GM21737 (cell line): ENCODE results near the gene LRRC7.
"Not testable (repeated sequence)": the region's sequence is repeated elsewhere in the genome, so short reads cannot be mapped to it uniquely, and the experiment has no call there.

Source experiments
- ATAC-seq: cut with Tn5 transposase; IDR thresholded peaks from one replicate; pipeline ENCODE4 v1.9.1; 2021; ENCODE audit warnings: mild to moderate bottlenecking, moderate library complexity; ENCODE audit not compliant: unreplicated experiment

Gene LRRC7

GRCh38 chr1:69862906-69863305 lies 295.2 kb downstream of the LRRC7 start:
- ATAC-seq = no peak

- no peak for ATAC-seq
These were observed 296.0 kb downstream of the LRRC7 start for GRCh38 chr1:69863704-69864103.

GRCh38 chr1:69871412-69871811 lies 303.7 kb downstream of the LRRC7 start:
- ATAC-seq = no peak

DNA sequence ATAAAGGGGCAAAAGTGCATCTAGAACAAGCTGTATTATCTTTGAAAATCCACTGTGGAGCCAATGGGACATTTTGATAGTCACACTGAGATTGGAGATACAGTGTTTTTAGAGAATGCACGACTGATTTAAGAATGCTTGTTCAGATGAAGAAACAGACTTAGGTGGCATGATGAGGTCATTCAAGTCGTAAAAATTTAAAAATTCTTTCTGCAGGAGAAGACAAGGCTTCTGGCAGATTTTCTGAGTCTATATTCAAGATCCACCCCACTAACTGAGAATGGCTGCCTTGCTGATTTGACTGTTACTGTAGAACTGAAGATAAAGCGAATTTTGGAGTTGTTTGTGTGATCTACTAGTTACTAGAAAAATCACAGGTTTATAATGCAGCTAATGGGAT lies 310.6 kb downstream of the LRRC7 start:
- ATAC-seq = no peak

GRCh38 chr1:69888016-69888415 lies 320.3 kb downstream of the LRRC7 start:
- ATAC-seq = not testable (repeated sequence)

DNA sequence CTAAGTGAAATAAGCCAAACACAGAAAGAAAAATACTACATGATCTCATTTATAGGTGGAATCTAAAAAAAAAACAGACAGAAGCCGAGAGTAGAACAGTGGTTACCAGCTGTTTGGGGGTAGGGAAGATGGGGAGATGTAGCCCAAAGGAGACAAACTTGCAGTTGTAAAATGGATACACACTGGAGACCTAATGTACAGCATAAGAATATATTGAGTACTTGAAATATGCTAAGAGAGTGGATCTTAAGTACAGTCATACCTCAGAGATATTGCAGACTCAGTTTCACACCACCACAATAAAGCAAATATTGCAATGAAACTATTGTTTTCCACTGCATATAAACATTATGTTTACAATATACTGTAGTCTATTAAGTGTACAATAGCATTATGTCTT lies 320.9 kb downstream of the LRRC7 start:
- no peak for ATAC-seq

DNA sequence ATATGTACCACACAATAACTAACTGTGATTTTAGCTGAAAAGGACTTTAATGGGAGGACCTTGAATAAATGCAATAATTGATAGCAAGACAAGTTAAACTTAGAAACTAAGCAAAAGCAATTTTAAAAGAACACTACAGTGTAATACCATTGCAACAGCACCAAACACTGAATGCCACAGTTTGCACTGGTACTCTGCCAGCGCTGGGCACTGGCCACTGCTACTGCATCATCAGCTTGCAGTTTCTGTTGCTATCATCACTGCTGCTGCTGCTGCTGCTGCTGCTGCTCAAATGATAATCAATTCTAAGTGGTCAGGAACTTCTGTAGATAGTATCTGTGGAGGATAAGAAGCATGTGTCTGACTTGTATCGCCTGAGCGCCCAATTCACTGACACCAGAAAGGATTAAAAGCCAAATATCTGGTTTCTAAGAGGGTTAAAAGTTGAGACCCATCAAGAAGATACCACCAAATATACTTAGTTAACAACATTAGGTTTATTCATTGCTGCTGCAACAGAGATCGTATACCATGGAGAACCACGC lies 330.8 kb downstream of the LRRC7 start:
- ATAC-seq = no peak

DNA sequence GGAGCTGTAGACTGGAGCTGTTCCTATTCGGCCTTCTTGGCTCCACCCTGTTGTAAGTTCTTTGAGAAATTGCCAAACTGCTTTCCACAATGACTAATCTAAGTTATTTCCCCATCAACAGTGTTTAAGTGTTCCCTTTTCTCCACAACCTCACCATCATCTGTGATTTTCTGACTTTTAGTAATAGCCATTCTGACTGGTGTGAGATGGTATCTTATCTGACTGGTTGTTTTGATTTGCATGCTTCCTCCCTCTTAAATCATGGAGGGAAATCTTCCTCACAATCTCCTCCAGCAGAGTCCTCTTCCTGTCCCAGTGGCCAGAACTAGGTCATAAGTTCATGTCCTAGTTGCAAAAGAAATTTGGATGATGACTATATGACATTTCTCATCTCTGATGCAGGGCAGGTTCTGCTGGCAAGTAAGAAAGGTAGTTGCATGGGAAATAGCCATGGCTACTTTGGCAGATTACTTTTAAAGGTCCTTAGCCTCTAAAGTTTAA lies 343.6 kb downstream of the LRRC7 start:
- no peak for ATAC-seq

- no peak for ATAC-seq
These were observed 346.3 kb downstream of the LRRC7 start for GRCh38 chr1:69913977-69914376.

GRCh38 chr1:69914976-69915765 lies 347.4 kb downstream of the LRRC7 start:
- ATAC-seq = no peak

DNA sequence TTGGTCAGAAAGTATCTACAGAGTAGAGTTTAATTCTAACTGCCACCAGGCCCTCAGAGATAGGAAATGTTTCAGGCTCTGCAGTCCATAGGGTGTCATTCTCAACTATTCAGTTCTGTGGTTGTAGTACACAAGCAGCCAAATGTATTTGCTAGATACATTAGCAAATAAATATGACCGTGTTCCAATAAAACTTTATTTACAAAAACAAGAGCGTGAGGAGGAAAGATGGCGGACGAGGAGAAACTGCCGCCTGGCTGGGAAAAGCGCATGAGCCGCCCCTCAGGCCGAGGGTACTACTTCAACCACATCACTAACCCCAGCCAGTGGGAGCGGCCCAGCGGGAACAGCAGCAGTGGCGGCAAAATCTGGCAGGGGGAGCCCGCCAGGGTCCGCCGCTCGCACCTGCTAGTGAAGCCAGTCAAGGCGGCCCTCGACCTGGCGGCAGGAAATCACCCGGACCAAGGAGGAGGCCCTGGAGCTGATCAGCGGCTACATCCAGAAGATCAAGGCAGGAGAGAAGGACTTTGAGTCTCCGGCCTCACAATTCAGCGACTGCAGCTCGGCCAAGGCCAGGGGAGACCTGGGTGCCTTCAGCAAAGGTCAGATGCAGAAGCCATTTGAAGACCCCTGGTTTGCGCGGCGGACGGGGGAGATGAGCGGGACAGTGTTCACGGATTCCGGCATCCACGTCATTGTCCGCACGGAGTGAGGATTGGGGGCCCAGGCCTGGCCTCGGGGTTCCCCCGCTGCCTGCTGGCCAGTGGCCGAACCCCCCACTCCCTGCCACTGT lies 351.6 kb downstream of the LRRC7 start:
- ATAC-seq = no peak

GRCh38 chr1:69919922-69920273 lies 352.2 kb downstream of the LRRC7 start:
- no peak for ATAC-seq

DNA sequence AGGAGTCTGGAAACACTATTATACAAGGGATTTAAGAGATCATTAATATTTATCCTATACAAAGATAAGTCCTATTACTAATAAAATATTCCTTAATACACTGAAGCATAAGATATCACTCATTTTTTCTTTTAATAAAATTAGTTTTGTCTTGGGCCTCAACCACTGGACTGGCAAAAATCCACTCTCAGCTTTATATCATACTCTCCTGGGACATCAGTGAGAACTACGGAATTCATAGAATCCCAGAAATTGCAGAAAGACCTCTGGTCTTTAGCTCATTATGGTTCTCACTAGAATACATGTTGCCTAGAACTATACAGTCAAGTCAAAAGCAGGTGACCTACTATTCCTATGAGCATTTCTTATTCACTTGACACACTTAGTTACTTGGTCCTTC lies 352.7 kb downstream of the LRRC7 start:
- no peak for ATAC-seq

DNA sequence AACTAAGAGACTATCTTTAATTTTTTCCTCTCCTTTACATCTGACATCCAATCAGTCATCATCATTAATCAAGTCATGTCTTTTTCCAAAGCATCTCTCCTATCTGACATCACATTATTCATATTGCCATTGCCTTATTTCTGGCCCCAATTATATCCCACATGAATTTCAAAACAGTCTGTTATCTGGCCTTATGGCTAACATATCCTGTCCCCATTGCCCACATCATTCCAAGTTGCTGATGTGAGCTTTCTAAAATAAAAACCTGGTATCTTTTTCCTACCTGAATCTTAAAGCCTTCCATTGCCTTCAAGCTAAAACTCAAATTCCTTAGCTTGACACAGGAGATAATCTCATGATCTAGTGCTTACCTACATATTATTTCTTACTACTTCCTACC lies 353.8 kb downstream of the LRRC7 start:
- ATAC-seq = no peak

DNA sequence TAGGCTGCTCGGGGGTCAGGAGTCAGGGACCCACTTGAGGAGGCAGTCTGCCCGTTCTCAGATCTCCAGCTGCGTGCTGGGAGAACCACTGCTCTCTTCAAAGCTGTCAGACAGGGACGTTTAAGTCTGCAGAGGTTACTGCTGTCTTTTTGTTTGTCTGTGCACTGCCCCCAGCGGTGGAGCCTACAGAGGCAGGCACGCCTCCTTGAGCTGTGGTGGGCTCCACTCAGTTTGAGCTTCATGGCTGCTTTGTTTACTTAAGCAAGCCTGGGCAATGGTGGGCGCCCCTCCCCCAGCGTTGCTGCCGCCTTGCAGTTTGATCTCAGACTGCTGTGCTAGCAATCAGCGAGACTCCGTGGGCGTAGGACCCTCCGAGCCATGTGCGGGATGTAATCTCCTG lies 360.5 kb downstream of the LRRC7 start:
- not testable (repeated sequence) for ATAC-seq

GRCh38 chr1:69929308-69930057 lies 361.8 kb downstream of the LRRC7 start:
- ATAC-seq = no peak

- no peak for ATAC-seq
These were observed 362.7 kb downstream of the LRRC7 start for GRCh38 chr1:69930396-69930795.

DNA sequence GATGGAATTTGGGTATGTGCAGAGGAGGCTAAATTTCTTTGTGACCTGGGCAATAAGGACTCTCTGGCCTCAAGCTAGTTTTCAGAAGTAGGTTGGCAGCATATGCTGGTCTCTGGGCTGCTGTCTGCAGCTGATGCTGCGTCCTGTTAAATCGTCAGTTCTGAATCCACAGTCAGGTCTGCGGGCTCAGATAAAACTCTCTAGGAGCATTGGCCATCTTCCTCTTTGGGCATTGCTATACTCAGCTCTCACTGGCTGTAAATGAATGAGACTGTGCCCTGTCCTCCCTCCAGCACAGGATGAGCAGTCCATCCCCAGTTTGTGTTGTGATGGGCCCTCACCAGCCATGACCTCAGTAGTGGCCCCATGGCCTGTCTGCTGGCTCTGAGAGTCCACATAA lies 365.0 kb downstream of the LRRC7 start:
- ATAC-seq = no peak

DNA sequence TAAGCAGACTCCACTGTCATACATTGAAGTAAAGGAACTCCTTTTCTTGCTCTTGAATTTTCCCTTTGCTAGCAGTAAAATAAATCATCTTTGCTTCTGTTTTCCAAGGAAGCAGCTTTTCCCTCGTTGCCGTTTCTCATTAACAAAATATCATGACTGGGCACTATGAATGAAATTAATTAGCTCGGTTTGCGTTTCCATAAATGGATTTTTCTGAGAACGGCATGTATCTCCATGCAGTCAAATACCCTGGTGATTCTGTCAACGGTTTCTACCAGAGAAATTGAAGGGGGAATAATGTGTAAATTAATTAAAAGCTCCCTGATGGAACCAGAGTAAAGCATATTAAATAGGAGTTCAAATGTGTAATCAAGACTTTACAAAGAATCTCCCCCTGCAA lies 372.5 kb downstream of the LRRC7 start:
- no peak for ATAC-seq

DNA sequence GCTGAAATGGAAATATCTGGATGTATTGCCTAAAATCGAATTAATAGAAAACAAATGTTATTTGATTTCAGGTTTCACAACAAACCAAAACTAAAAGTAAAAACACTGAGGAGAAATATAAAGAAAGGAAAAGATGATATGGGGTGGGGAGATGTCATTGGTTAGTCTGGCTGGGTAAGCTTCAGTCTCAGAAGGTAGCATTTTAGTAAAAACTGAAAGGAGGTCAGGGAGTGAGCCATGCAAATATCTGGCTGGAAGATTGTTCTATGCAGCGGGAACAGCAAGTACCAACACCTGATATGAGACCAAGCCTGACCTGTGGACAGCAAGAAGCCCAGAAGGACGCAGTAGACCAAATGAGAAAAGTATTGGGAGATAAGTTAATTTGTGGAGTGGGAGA lies 373.1 kb downstream of the LRRC7 start:
- ATAC-seq = no peak

- ATAC-seq = no peak
These were observed 375.3 kb downstream of the LRRC7 start for GRCh38 chr1:69943030-69943429.
